Small intestine (tissue), 7 donors: Measurements from ENCODE around the gene TOR1AIP1. TPM values are rescaled to one million over a fixed set of nuclear protein-coding genes. Genes with fewer than 3 reads are reported as not detected.
A peak's percentile ranks its signal among the peaks of the same experiment; 100 is the strongest.

ENCODE experiments used
- DNase-seq, 2 donors: peaks; one replicate each; pipeline versions ENCODE4 v3.0.0 to v3.0.0-alpha.2; 2013
- FAIRE-seq: peaks from 2 replicates; lab custom pipeline; 2012; peaks lifted over from hg19 to GRCh38; lab: Jason Lieb, UNC
- H3K27ac ChIP-seq, 3 donors: one replicate each; pipeline ENCODE4 v1.5.1; 2013; ENCODE audit warnings: low read length in 2 of 3, mild to moderate bottlenecking in 2 of 3, control low read depth in 1 of 3, inconsistent platforms in 1 of 3, low read depth in 1 of 3, moderate library complexity in 1 of 3
- H3K27me3 ChIP-seq, 3 donors: one replicate each; pipeline ENCODE4 v1.6.1; 2013; ENCODE audit warnings: low read length in 3 of 3, inconsistent platforms in 1 of 3; ENCODE audit not compliant: control insufficient read depth in 3 of 3, insufficient read depth in 3 of 3
- H3K36me3 ChIP-seq, 3 donors: one replicate each; pipeline ENCODE4 v1.6.1; 2013; ENCODE audit warnings: low read length in 3 of 3, inconsistent platforms in 1 of 3, low read depth in 1 of 3, mild to moderate bottlenecking in 1 of 3, moderate library complexity in 1 of 3; ENCODE audit not compliant: control insufficient read depth in 3 of 3, insufficient read depth in 2 of 3
- H3K4me1 ChIP-seq, 3 donors: one replicate each; pipeline ENCODE4 v1.6.1; 2013; ENCODE audit warnings: low read length in 2 of 3, inconsistent platforms in 1 of 3, low read depth in 1 of 3, mild to moderate bottlenecking in 1 of 3, moderate library complexity in 1 of 3; ENCODE audit not compliant: control insufficient read depth in 3 of 3, insufficient read depth in 2 of 3
- H3K4me3 ChIP-seq, 3 donors: one replicate each; pipeline ENCODE4 v1.5.1; 2013; ENCODE audit warnings: low read length in 3 of 3, control low read depth in 1 of 3, inconsistent platforms in 1 of 3, low read depth in 1 of 3, mild to moderate bottlenecking in 1 of 3, moderate library complexity in 1 of 3
- H3K9me3 ChIP-seq, 2 donors: one replicate each; pipeline ENCODE4 v1.6.1; 2013; ENCODE audit warnings: low read depth in 1 of 2, low read length in 1 of 2; ENCODE audit not compliant: control insufficient read depth in 2 of 2, insufficient read depth in 1 of 2
- WGBS, 3 donors: extraction: QIAGEN DNeasy Blood & Tissue Kit; methylation state at CpG; one replicate each; pipeline ENCODE4 v1.1.7; 2013; 5-methylcytosine and 5-hydroxymethylcytosine counted together
- polyA plus RNA-seq, 4 donors: library from polyadenylated mRNA; stranded (reverse) in 3 of 4; unstranded in 1 of 4; fragments of 200-250 nt in 3 of 4; fragments of 120-200 nt in 1 of 4; gene quantifications; one replicate each; pipeline versions ENCODE4 v1.2.1 to v1.2.3, GENCODE V29; 2013
- donor health status: healthy with polysubstance abuse.
- donor health status: control.
- donor health status: control.
- donor health status: Bipolar disorder and iron deficiency.
- donor health status: healthy.

TOR1AIP1 gene
- polyA plus RNA-seq, 4 donors, result 5.8 to 24.6 (median 11.5) TPM

GRCh38 chr1:179883745-179884138 is 1.7 kb downstream of the TOR1AIP1 start:
- no peaks in the 10 kb centered on the region for H3K27me3 ChIP-seq
- WGBS, 3 donors, result 12 to 16% (median 13%) methylated on average over 4 of the region's 4 CpGs
- H3K4me3 ChIP-seq, result peak overlapping the region in 2 of 3 donors; percentile 92 to 100
- DNase-seq (peak; percentile 21 to 51), FAIRE-seq (no peak)
- H3K9me3 ChIP-seq, result no peaks in the 10 kb centered on the region
- H3K27ac ChIP-seq, result peak overlapping the region in 2 of 3 donors; percentile 93 to 99
- H3K4me1 ChIP-seq, result peaks cover 0 to 4% (median 0%) of the 10 kb centered on the region in 3 donors
- peaks cover 0 to 7% (median 2%) of the 10 kb centered on the region in 3 donors for H3K36me3 ChIP-seq

DNA sequence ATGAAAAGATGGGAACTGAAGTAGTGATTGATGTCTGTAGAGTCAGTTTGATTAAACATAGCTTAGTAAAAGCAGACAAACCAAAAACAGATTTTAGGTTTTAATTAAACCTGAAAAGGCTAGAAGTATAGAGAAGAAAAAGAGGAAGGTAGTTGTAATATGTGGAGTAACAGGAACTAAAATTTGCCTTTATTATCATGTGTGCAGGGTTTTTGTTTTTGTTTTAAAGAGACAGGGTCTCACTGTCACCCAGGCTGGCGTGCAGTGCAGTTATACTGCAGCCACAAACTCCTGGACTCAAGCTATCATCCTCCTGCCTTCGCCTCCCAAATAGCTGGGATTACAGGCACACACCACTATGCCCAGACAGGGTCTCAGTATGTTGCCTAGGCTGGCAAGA is 6.0 kb downstream of the TOR1AIP1 start:
- Histone ChIP-seq H3K4me1 (no peaks in the 10 kb centered on the region), H3K27ac (no peak overlapping the region), H3K27me3 (no peaks in the 10 kb centered on the region), H3K4me3 (no peak overlapping the region), H3K9me3 (no peaks in the 10 kb centered on the region), H3K36me3 (peaks cover 10 to 31% (median 12%) of the 10 kb centered on the region in 3 donors)
- FAIRE-seq (no peak), DNase-seq (no peak)
- WGBS, 3 donors, result 74 to 90% (median 75%) methylated on average over 2 of the region's 2 CpGs

DNA sequence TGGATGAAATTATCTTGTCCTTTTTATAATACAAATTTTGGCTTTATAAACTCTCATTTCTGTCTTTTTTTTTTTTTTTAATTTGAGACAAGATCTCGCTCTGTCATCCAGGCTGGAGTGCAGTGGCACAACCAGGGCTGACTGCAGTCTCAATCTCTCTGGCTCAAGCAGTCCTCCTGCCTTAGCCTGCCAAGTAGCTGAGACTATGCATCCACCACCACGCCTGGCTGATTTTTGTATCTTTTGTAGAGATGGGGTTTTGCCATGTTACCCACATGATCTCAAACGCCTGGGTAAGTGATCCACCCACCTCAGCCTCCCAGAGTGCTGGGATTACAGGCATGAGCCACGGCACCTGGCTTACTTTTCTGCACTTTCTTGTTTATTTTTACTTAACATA is 7.5 kb downstream of the TOR1AIP1 start:
- Histone ChIP-seq H3K36me3 (peaks cover 10 to 40% (median 12%) of the 10 kb centered on the region in 3 donors), H3K4me3 (no peak overlapping the region), H3K9me3 (no peaks in the 10 kb centered on the region), H3K4me1 (no peaks in the 10 kb centered on the region), H3K27ac (no peak overlapping the region), H3K27me3 (no peaks in the 10 kb centered on the region)
- FAIRE-seq (no peak), DNase-seq (no peak)
- 87 to 95% (median 93%) methylated on average over 4 of the region's 4 CpGs for WGBS, 3 donors

- Histone ChIP-seq H3K4me3 (no peak overlapping the region), H3K4me1 (no peaks in the 10 kb centered on the region), H3K36me3 (peaks cover 0 to 32% (median 8%) of the 10 kb centered on the region in 3 donors), H3K27ac (no peak overlapping the region), H3K9me3 (no peaks in the 10 kb centered on the region), H3K27me3 (no peaks in the 10 kb centered on the region)
- DNase-seq (no peak), FAIRE-seq (no peak)
- WGBS, 3 donors, result 69 to 80% (median 72%) methylated on average over 1 of the region's 1 CpG
Observed at GRCh38 chr1:179910934-179911333, 28.8 kb downstream of the TOR1AIP1 start.

- 96 to 100% (median 99%) methylated on average over 3 of the region's 3 CpGs for WGBS, 3 donors
- H3K27me3 ChIP-seq, result no peaks in the 10 kb centered on the region
- H3K9me3 ChIP-seq, result no peaks in the 10 kb centered on the region
- H3K4me3 ChIP-seq, result no peak overlapping the region
- no peak overlapping the region for H3K27ac ChIP-seq
- no peak for FAIRE-seq
- H3K36me3 ChIP-seq, result peaks cover 0 to 34% (median 8%) of the 10 kb centered on the region in 3 donors
- DNase-seq, result no peak
- H3K4me1 ChIP-seq, result no peaks in the 10 kb centered on the region
Observed at GRCh38 chr1:179911812-179912211, 29.7 kb downstream of the TOR1AIP1 start.

- Histone ChIP-seq H3K9me3 (no peaks in the 10 kb centered on the region), H3K4me1 (no peaks in the 10 kb centered on the region), H3K36me3 (peaks cover 6 to 22% (median 17%) of the 10 kb centered on the region in 3 donors), H3K4me3 (no peak overlapping the region), H3K27ac (no peak overlapping the region), H3K27me3 (no peaks in the 10 kb centered on the region)
- WGBS, 3 donors, result 78 to 85% (median 83%) methylated on average over 10 of the region's 10 CpGs
- DNase-seq (no peak), FAIRE-seq (no peak)
Observed at GRCh38 chr1:179917601-179918429, 35.7 kb downstream of the TOR1AIP1 start.

DNA sequence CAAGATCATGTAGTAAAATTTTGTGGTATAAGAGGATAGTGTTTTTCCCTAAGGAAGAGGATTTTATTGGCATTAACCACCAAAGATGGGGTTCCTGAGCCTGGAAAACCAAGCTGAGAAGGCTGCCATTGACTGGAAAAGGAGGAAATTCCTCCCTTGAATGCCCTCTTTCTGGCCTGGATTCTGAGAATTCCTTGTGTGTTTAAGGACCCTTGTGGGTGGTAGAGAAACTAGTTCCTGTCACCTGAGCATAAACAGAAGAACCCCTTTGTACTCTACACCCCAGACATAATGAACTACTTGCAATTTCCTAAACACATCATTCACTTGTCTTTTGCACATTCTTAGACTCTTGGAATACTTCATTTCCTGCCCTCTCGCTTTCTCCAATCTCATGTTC is 39.4 kb downstream of the TOR1AIP1 start:
- 89 to 94% (median 90%) methylated on average over 1 of the region's 1 CpG for WGBS, 3 donors
- DNase-seq (no peak), FAIRE-seq (no peak)

DNA sequence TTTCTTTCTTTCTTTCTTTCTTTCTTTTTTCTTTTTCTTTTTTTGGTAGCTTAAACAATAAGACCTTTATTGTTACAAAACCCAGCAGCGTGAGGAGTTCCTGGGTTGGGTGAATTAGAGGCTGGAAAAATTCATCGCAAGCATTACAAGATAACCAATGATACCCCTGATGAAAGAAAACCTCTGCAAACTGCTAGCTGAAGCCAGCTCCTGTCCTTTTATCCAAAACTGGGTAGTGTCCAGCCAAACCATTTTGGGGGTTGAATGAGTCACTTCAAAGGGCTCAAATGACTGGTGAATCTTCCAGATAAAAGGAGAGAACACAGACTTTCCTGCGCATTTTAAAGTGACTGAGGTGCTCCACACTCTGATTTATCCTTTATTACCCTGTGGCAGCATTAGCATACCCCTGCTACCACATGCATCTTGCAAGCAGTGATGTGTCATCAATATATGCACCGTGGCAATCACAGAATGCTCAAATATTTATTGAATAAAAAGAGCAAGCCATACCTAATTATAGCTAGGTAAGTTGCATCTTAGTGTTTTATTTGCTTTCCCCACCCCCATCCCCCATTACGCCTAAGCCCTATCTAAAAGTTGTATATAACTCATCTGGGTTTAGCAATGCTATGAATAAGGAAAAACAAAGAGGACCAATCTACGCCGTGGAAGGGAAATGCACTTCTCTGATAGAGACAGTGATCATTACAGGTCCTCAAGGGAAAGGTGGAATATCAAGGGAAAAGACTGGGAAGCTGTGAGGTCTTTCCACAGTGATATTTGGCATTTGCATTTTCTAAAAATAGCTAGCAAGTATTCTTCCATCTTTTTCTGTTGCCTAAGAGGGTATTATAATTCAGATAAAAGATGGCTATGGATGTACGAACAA is 40.1 kb downstream of the TOR1AIP1 start:
- H3K4me3 ChIP-seq, result no peak overlapping the region
- peaks cover 6 to 13% (median 11%) of the 10 kb centered on the region in 3 donors for H3K36me3 ChIP-seq
- H3K27ac ChIP-seq, result no peak overlapping the region
- H3K4me1 ChIP-seq, result no peaks in the 10 kb centered on the region
- FAIRE-seq (no peak), DNase-seq (no peak)
- WGBS, 3 donors, result 86 to 91% (median 91%) methylated on average over 8 of the region's 8 CpGs
- H3K27me3 ChIP-seq, result no peaks in the 10 kb centered on the region
- no peaks in the 10 kb centered on the region for H3K9me3 ChIP-seq

More for the DNA sequence above, 39.4 kb downstream of the TOR1AIP1 start:
- H3K36me3 ChIP-seq, result peaks cover 6 to 13% (median 13%) of the 10 kb centered on the region in 3 donors
- no peaks in the 10 kb centered on the region for H3K4me1 ChIP-seq
- H3K27ac ChIP-seq, result no peak overlapping the region
- H3K27me3 ChIP-seq, result no peaks in the 10 kb centered on the region
- no peak overlapping the region for H3K4me3 ChIP-seq
- H3K9me3 ChIP-seq, result no peaks in the 10 kb centered on the region
